Effector memory CD8-positive, alpha-beta T cell (primary cell): ENCODE measurements around the gene CCDC9.
"Not testable (repeated sequence)": the region's sequence is repeated elsewhere in the genome, so short reads cannot be mapped to it uniquely, and the experiment has no call there.

Source experiments
- ATAC-seq: fragments of 150-1000 bp; cut with Tn5 transposase; replicated peaks from 2 replicates; pipeline ENCODE4 v1.10.0; 2021; ENCODE audit warnings: mild to moderate bottlenecking, moderate library complexity
- DNase-seq, 3 experiments: peaks; one replicate each; pipeline ENCODE4 v3.0.0; 2021
- H3K27ac Mint-ChIP-seq, 2 donors: one replicate each; pipeline ENCODE4 v1.8.0; 2022; ENCODE audit warnings: mild to moderate bottlenecking in 2 of 2, mixed read lengths in 2 of 2, moderate library complexity in 2 of 2
- H3K27me3 Mint-ChIP-seq, 2 donors: one replicate each; pipeline ENCODE4 v1.8.0; 2022; ENCODE audit warnings: mixed read lengths in 2 of 2
- H3K36me3 Mint-ChIP-seq: one replicate; pipeline ENCODE4 v1.8.0; 2022; ENCODE audit warnings: mild to moderate bottlenecking, moderate library complexity, mixed read lengths; ENCODE audit not compliant: insufficient read depth
- H3K4me1 Mint-ChIP-seq, 2 donors: one replicate each; pipeline ENCODE4 v1.8.0; 2022; ENCODE audit warnings: low read depth in 2 of 2, mixed read lengths in 2 of 2
- H3K4me3 Mint-ChIP-seq, 2 donors: one replicate each; pipeline ENCODE4 v1.8.0; 2022; ENCODE audit warnings: mild to moderate bottlenecking in 2 of 2, mixed read lengths in 2 of 2, moderate library complexity in 2 of 2
- H3K9me3 Mint-ChIP-seq, 2 donors: one replicate each; pipeline ENCODE4 v1.8.0; 2022; ENCODE audit warnings: mixed read lengths in 2 of 2

CCDC9 gene

GRCh38 chr19:47258895-47259555 is 2.7 kb downstream of the CCDC9 start:
- DNase-seq (no peak), ATAC-seq (no peak)
- peaks cover 56% of the 10 kb centered on the region for H3K36me3 Mint-ChIP-seq
- peak overlapping the region; percentile 12 to 75 for H3K27ac Mint-ChIP-seq
- peaks cover 19 to 37% of the 10 kb centered on the region in 2 donors for H3K4me1 Mint-ChIP-seq
- H3K9me3 Mint-ChIP-seq, result no peaks in the 10 kb centered on the region
- H3K4me3 Mint-ChIP-seq, result peak overlapping the region; percentile 54 to 64
- H3K27me3 Mint-ChIP-seq, result no peaks in the 10 kb centered on the region

- DNase-seq (no peak), ATAC-seq (no peak)
- Mint-ChIP-seq H3K9me3 (no peaks in the 10 kb centered on the region), H3K4me1 (peaks cover 19 to 37% of the 10 kb centered on the region in 2 donors), H3K27ac (no peak overlapping the region), H3K27me3 (no peaks in the 10 kb centered on the region), H3K36me3 (peaks cover 67% of the 10 kb centered on the region), H3K4me3 (no peak overlapping the region)
Measured at GRCh38 chr19:47260476-47260875, 4.2 kb downstream of the CCDC9 start.

- not testable (repeated sequence) for DNase-seq, ATAC-seq, H3K9me3 Mint-ChIP-seq, H3K27ac Mint-ChIP-seq, H3K4me3 Mint-ChIP-seq, H3K27me3 Mint-ChIP-seq
- Mint-ChIP-seq H3K36me3 (peaks cover 71% of the 10 kb centered on the region), H3K4me1 (peaks cover 11 to 29% of the 10 kb centered on the region in 2 donors)
Measured at GRCh38 chr19:47261946-47262793, 5.8 kb downstream of the CCDC9 start.

GRCh38 chr19:47264629-47265028 is 8.3 kb downstream of the CCDC9 start:
- ATAC-seq, result no peak
- Mint-ChIP-seq H3K4me3 (no peak overlapping the region), H3K27ac (no peak overlapping the region), H3K27me3 (no peaks in the 10 kb centered on the region), H3K36me3 (peaks cover 56% of the 10 kb centered on the region), H3K4me1 (peaks cover 0 to 10% of the 10 kb centered on the region in 2 donors), H3K9me3 (no peaks in the 10 kb centered on the region)
- no peak for DNase-seq

GRCh38 chr19:47266401-47266941 is 10.1 kb downstream of the CCDC9 start:
- DNase-seq, result no peak
- H3K27me3 Mint-ChIP-seq, result no peaks in the 10 kb centered on the region
- H3K4me3 Mint-ChIP-seq, result no peak overlapping the region
- no peaks in the 10 kb centered on the region for H3K9me3 Mint-ChIP-seq
- H3K4me1 Mint-ChIP-seq, result peaks cover 0 to 3% of the 10 kb centered on the region in 2 donors
- H3K27ac Mint-ChIP-seq, result no peak overlapping the region
- ATAC-seq, result no peak
- H3K36me3 Mint-ChIP-seq, result peaks cover 51% of the 10 kb centered on the region

GRCh38 chr19:47267350-47267759 is 11.0 kb downstream of the CCDC9 start:
- Mint-ChIP-seq H3K27ac (no peak overlapping the region), H3K27me3 (no peaks in the 10 kb centered on the region), H3K4me3 (no peak overlapping the region), H3K4me1 (peaks cover 2 to 5% of the 10 kb centered on the region in 2 donors), H3K9me3 (no peaks in the 10 kb centered on the region), H3K36me3 (peaks cover 50% of the 10 kb centered on the region)
- ATAC-seq (no peak), DNase-seq (no peak)

- Mint-ChIP-seq H3K4me1 (peaks cover 9 to 11% of the 10 kb centered on the region in 2 donors), H3K9me3 (no peaks in the 10 kb centered on the region), H3K36me3 (peaks cover 49% of the 10 kb centered on the region), H3K4me3 (no peak overlapping the region), H3K27me3 (no peaks in the 10 kb centered on the region), H3K27ac (peak overlapping the region in 1 of 2 donors; percentile 20)
- DNase-seq (no peak), ATAC-seq (no peak)
Measured at GRCh38 chr19:47268028-47268427, 11.7 kb downstream of the CCDC9 start.

GRCh38 chr19:47269596-47269995 is 13.3 kb downstream of the CCDC9 start:
- Mint-ChIP-seq H3K4me1 (peaks cover 11 to 15% of the 10 kb centered on the region in 2 donors), H3K27ac (no peak overlapping the region), H3K27me3 (no peaks in the 10 kb centered on the region), H3K36me3 (peaks cover 51% of the 10 kb centered on the region), H3K9me3 (no peaks in the 10 kb centered on the region), H3K4me3 (no peak overlapping the region)
- no peak for DNase-seq
- ATAC-seq, result no peak

GRCh38 chr19:47270408-47270807 is 14.1 kb downstream of the CCDC9 start:
- Mint-ChIP-seq H3K27ac (peak overlapping the region in 1 of 2 donors; percentile 41), H3K36me3 (peaks cover 48% of the 10 kb centered on the region), H3K4me3 (no peak overlapping the region), H3K9me3 (no peaks in the 10 kb centered on the region), H3K4me1 (peaks cover 14 to 18% of the 10 kb centered on the region in 2 donors), H3K27me3 (no peaks in the 10 kb centered on the region)
- no peak for DNase-seq
- ATAC-seq, result no peak

GRCh38 chr19:47271949-47272348 is 15.6 kb downstream of the CCDC9 start:
- no peaks in the 10 kb centered on the region for H3K9me3 Mint-ChIP-seq
- ATAC-seq (no peak), DNase-seq (no peak)
- peaks cover 19 to 23% of the 10 kb centered on the region in 2 donors for H3K4me1 Mint-ChIP-seq
- H3K36me3 Mint-ChIP-seq, result peaks cover 38% of the 10 kb centered on the region
- peak overlapping the region; percentile 96 to 98 for H3K4me3 Mint-ChIP-seq
- no peaks in the 10 kb centered on the region for H3K27me3 Mint-ChIP-seq
- H3K27ac Mint-ChIP-seq, result peak overlapping the region in 1 of 2 donors; percentile 98

- ATAC-seq (peak; percentile 0), DNase-seq (peak in 1 of 3 experiments; percentile 27)
- Mint-ChIP-seq H3K27me3 (no peaks in the 10 kb centered on the region), H3K4me1 (peaks cover 19 to 23% of the 10 kb centered on the region in 2 donors), H3K27ac (peak overlapping the region; percentile 96 to 98), H3K36me3 (peaks cover 35% of the 10 kb centered on the region), H3K9me3 (no peaks in the 10 kb centered on the region), H3K4me3 (peak overlapping the region; percentile 96 to 98)
Measured at GRCh38 chr19:47272448-47273312, 16.4 kb downstream of the CCDC9 start.

GRCh38 chr19:47273313-47274070 is 17.2 kb downstream of the CCDC9 start:
- ATAC-seq, result peak; percentile 67
- H3K4me1 Mint-ChIP-seq, result peaks cover 19 to 23% of the 10 kb centered on the region in 2 donors
- peaks cover 35% of the 10 kb centered on the region for H3K36me3 Mint-ChIP-seq
- H3K27me3 Mint-ChIP-seq, result no peaks in the 10 kb centered on the region
- peak overlapping the region; percentile 96 to 98 for H3K4me3 Mint-ChIP-seq
- peak overlapping the region; percentile 96 to 98 for H3K27ac Mint-ChIP-seq
- peak; percentile 87 to 88 (median 87) for DNase-seq
- no peaks in the 10 kb centered on the region for H3K9me3 Mint-ChIP-seq
